Pancreas (tissue), 10 donors: ENCODE data around the gene AIF1. TPM values are rescaled to one million over a fixed set of nuclear protein-coding genes. Genes with fewer than 3 reads are reported as not detected.

Experiments
- ATAC-seq, 4 donors: fragments of 200-7000 bp; cut with Tn5 transposase; one replicate each; pipeline versions ENCODE4 v1.8.0 to v1.9.1; 2020; ENCODE audit warnings: mild to moderate bottlenecking in 4 of 4, moderate library complexity in 4 of 4
- DNase-seq, 6 donors: peaks; one replicate each; pipeline ENCODE4 v3.0.0-alpha.2; 2020
- FAIRE-seq: peaks from 2 replicates; lab custom pipeline; 2012; peaks lifted over from hg19 to GRCh38; lab: Jason Lieb, UNC
- H3K27ac ChIP-seq, 4 donors: fragments of 200-600 bp; sonication (generic); 1 replicate in 3 of 4; 2 replicates in 1 of 4; pipeline versions ENCODE4 v1.5.0 to v1.8.0; 2020
- H3K27me3 ChIP-seq, 4 donors: fragments of 200-600 bp; one replicate each; pipeline ENCODE4 v1.8.0; 2021
- H3K36me3 ChIP-seq, 3 donors: fragments of 200-600 bp; sonication (generic) in 1 of 3; one replicate each; pipeline versions ENCODE4 v1.5.0 to v1.8.0; 2020 to 2021
- H3K4me1 ChIP-seq, 3 donors: fragments of 200-600 bp; one replicate each; pipeline ENCODE4 v1.8.0; 2021
- H3K4me3 ChIP-seq, 4 donors: fragments of 200-600 bp; sonication (generic) in 2 of 4; one replicate each; pipeline versions ENCODE4 v1.5.0 to v1.8.0; 2020 to 2021
- H3K9me3 ChIP-seq, 4 donors: fragments of 200-600 bp; one replicate each; pipeline ENCODE4 v1.8.0; 2021
- CTCF ChIP-seq, 4 donors: fragments of 200-600 bp; sonication (generic) in 3 of 4; IDR thresholded peaks; one replicate each; pipeline versions ENCODE4 v1.5.0 to v1.8.0; 2021; ENCODE audit warnings: antibody characterized with exemption in 4 of 4
- WGBS, 2 donors: extraction: QIAGEN DNeasy Blood & Tissue Kit; methylation state at CpG; one replicate each; pipeline ENCODE4 v1.1.7; 2013; 5-methylcytosine and 5-hydroxymethylcytosine counted together
- intact Hi-C, 3 donors: fragments of 100-400 bp; cut with DNase I; formaldehyde crosslinking; loops; one replicate each; pipeline versions ENCODE4 v1.11.1 to v1.14.2; 2022
- polyA plus RNA-seq, 2 donors: library from polyadenylated mRNA; stranded (reverse); fragments of 200-250 nt; gene quantifications; one replicate each; pipeline ENCODE4 v1.2.3, GENCODE V29; 2013
- total RNA-seq, 6 donors: library from RNA; stranded (reverse); fragmentation: NEBNext Ultra II Directional in 4 of 6; extraction: Animal tissue kit (Norgen Biotek cat#: 25700) in 4 of 6; gene quantifications; one replicate each; pipeline versions ENCODE4 v1.2.1 to v1.2.4, GENCODE V29; 2021 to 2023
- donor health status: healthy with polysubstance abuse.
- donor health status: DM: no; HTN: no; CAD: no; lungs with moderate emphysema.
- donor health status: DM: no; HTN: no; CAD: no.
- donor health status: control.
- donor health status: control.
- donor health status: Bipolar disorder and iron deficiency.
- donor health status: DM: yes; HTN: yes; CAD: no.
- donor health status: DM: no; HTN: no; CAD: no.
- donor health status: DM: no; HTN: no; CAD: no.
- donor health status: DM: yes; HTN: yes; CAD: no.

Gene AIF1
- total and polyA plus RNA-seq, 8 donors = 1.1 to 18.6 (median 11.8) TPM

GRCh38 chr6:31659649-31660380, 44.8 kb downstream of the AIF1 start:
- H3K27ac ChIP-seq = peak overlapping the region; percentile 63 to 79 (median 66)
- no peaks in the 10 kb centered on the region for H3K36me3 ChIP-seq
- 8% methylated on average over 13 of the region's 13 CpGs for WGBS, 2 donors
- ATAC-seq (peak; percentile 25 to 39 (median 37)), DNase-seq (peak in 1 of 6 donors; percentile 33), FAIRE-seq (no peak)
- peak overlapping the region; percentile 50 to 76 (median 64) for H3K4me3 ChIP-seq
- no peak for TF ChIP-seq CTCF (IDR thresholded peaks at IDR 0.05)
- H3K4me1 ChIP-seq = peaks cover 21 to 30% (median 27%) of the 10 kb centered on the region in 3 donors
- intact Hi-C loops = no loop called here
- H3K9me3 ChIP-seq = no peaks in the 10 kb centered on the region
- H3K27me3 ChIP-seq = no peaks in the 10 kb centered on the region

GRCh38 chr6:31660381-31661261, 45.6 kb downstream of the AIF1 start, which contains the start of gene C6orf47:
Gene C6orf47 (minus strand): TSS chr6:31660778. CDS start chr6:31659947, 831 bp downstream.
- no peaks in the 10 kb centered on the region for H3K27me3 ChIP-seq
- FAIRE-seq (no peak), DNase-seq (peak; percentile 82 to 94 (median 85)), ATAC-seq (peak; percentile 78 to 84 (median 82))
- H3K4me1 ChIP-seq = peaks cover 21 to 30% (median 27%) of the 10 kb centered on the region in 3 donors
- H3K4me3 ChIP-seq = peak within 1 kb of the TSS; percentile 50 to 76 (median 64)
- no peaks in the 10 kb centered on the region for H3K36me3 ChIP-seq
- intact Hi-C loops = no loop called here
- peak within 1 kb of the TSS; percentile 63 to 79 (median 66) for H3K27ac ChIP-seq
- WGBS, 2 donors = 0% methylated on average over 41 to 52 of the region's 52 CpGs
- TF ChIP-seq CTCF (IDR thresholded peaks at IDR 0.05) = no peak
- no peaks in the 10 kb centered on the region for H3K9me3 ChIP-seq

GRCh38 chr6:31661262-31662123, 46.5 kb downstream of the AIF1 start:
- no peak for TF ChIP-seq CTCF (IDR thresholded peaks at IDR 0.05)
- H3K4me3 ChIP-seq = peak overlapping the region in 1 of 4 donors; percentile 66
- H3K4me1 ChIP-seq = peaks cover 21 to 30% (median 27%) of the 10 kb centered on the region in 3 donors
- DNase-seq = no peak
- no peaks in the 10 kb centered on the region for H3K36me3 ChIP-seq
- intact Hi-C loops = no loop called here
- H3K27me3 ChIP-seq = no peaks in the 10 kb centered on the region
- FAIRE-seq = no peak
- 65 to 73% methylated on average over 12 of the region's 12 CpGs for WGBS, 2 donors
- H3K9me3 ChIP-seq = no peaks in the 10 kb centered on the region
- peak overlapping the region in 2 of 4 donors; percentile 64 to 79 for H3K27ac ChIP-seq
- ATAC-seq = no peak

GRCh38 chr6:31662124-31662723, 47.2 kb downstream of the AIF1 start:
- TF ChIP-seq CTCF (IDR thresholded peaks at IDR 0.05) = no peak
- no peak overlapping the region for H3K27ac ChIP-seq
- intact Hi-C loops = no loop called here
- no peaks in the 10 kb centered on the region for H3K9me3 ChIP-seq
- H3K4me1 ChIP-seq = peaks cover 27 to 38% (median 28%) of the 10 kb centered on the region in 3 donors
- H3K4me3 ChIP-seq = no peak overlapping the region
- H3K36me3 ChIP-seq = peaks cover 0 to 2% (median 0%) of the 10 kb centered on the region in 3 donors
- 82 to 91% methylated on average over 12 of the region's 12 CpGs for WGBS, 2 donors
- no peaks in the 10 kb centered on the region for H3K27me3 ChIP-seq
- no peak for ATAC-seq
- DNase-seq = peak in 1 of 6 donors; percentile 22
- FAIRE-seq = no peak
